Liver (tissue), 9 donors: ENCODE results near the gene BCR. TPM values are rescaled to one million over a fixed set of nuclear protein-coding genes. Genes with fewer than 3 reads are reported as not detected.
"Not testable (repeated sequence)": the region's sequence is repeated elsewhere in the genome, so short reads cannot be mapped to it uniquely, and the experiment has no call there.

Source experiments
- DNase-seq: peaks from one replicate; pipeline ENCODE4 v3.0.0-alpha.2; 2017; ENCODE audit warnings: low spot score
- H3K27ac ChIP-seq, 2 donors: one replicate each; pipeline ENCODE4 v1.7.0; 2013; ENCODE audit warnings: inconsistent platforms in 2 of 2, low read length in 2 of 2, control low read depth in 1 of 2, low read depth in 1 of 2, mild to moderate bottlenecking in 1 of 2
- H3K27me3 ChIP-seq, 4 donors: one replicate each; pipeline versions ENCODE4 v1.6.1 to v1.7.0; 2013; ENCODE audit warnings: low read length in 3 of 4, inconsistent platforms in 1 of 4, mild to moderate bottlenecking in 1 of 4, moderate library complexity in 1 of 4; ENCODE audit not compliant: control insufficient read depth in 4 of 4, insufficient read depth in 4 of 4
- H3K36me3 ChIP-seq, 4 donors: one replicate each; pipeline versions ENCODE4 v1.6.1 to v1.7.0; 2013; ENCODE audit warnings: low read length in 3 of 4, mild to moderate bottlenecking in 3 of 4, low read depth in 1 of 4, moderate library complexity in 1 of 4; ENCODE audit not compliant: control insufficient read depth in 4 of 4, insufficient read depth in 3 of 4
- H3K4me1 ChIP-seq, 4 donors: one replicate each; pipeline versions ENCODE4 v1.6.1 to v1.7.0; 2013; ENCODE audit warnings: low read length in 3 of 4, mild to moderate bottlenecking in 3 of 4, moderate library complexity in 1 of 4; ENCODE audit not compliant: control insufficient read depth in 4 of 4, insufficient read depth in 4 of 4
- H3K4me3 ChIP-seq, 3 donors: one replicate each; pipeline versions ENCODE4 v1.6.1 to v1.7.0; 2013; ENCODE audit warnings: low read length in 3 of 3, control low read depth in 1 of 3, low read depth in 1 of 3, mild to moderate bottlenecking in 1 of 3
- H3K9ac ChIP-seq, 2 donors: one replicate each; pipeline ENCODE4 v1.7.0; 2013; ENCODE audit warnings: low read length in 2 of 2, mild to moderate bottlenecking in 2 of 2, moderate library complexity in 2 of 2, control low read depth in 1 of 2, low read depth in 1 of 2
- H3K9me3 ChIP-seq, 4 donors: one replicate each; pipeline versions ENCODE4 v1.6.1 to v1.7.0; 2013; ENCODE audit warnings: low read length in 3 of 4; ENCODE audit not compliant: control insufficient read depth in 4 of 4
- EGR1 ChIP-seq, 2 donors: IDR thresholded peaks; 2 replicates each; pipeline ENCODE4 v1.6.1; 2016 to 2018; ENCODE audit warnings: antibody characterized with exemption in 2 of 2, low read depth in 2 of 2
- FOXA1 ChIP-seq: IDR thresholded peaks from 2 replicates; pipeline ENCODE4 v1.6.1; 2016; ENCODE audit warnings: antibody characterized with exemption
- FOXA2 ChIP-seq: IDR thresholded peaks from 2 replicates; pipeline ENCODE4 v1.6.1; 2016; ENCODE audit warnings: antibody characterized with exemption
- GABPA ChIP-seq, 2 donors: IDR thresholded peaks in 1 of 2; conservative IDR thresholded peaks in 1 of 2; 2 replicates each; pipeline ENCODE4 v1.6.1; 2016; ENCODE audit warnings: antibody characterized with exemption in 2 of 2, mild to moderate bottlenecking in 1 of 2, moderate library complexity in 1 of 2
- HNF4A ChIP-seq, 2 donors: conservative IDR thresholded peaks; 2 replicates each; pipeline ENCODE4 v1.6.1; 2016; ENCODE audit warnings: antibody characterized with exemption in 2 of 2, mild to moderate bottlenecking in 2 of 2
- HNF4G ChIP-seq: IDR thresholded peaks from 2 replicates; pipeline ENCODE4 v1.6.1; 2016; ENCODE audit warnings: antibody characterized with exemption
- JUND ChIP-seq, 2 donors: IDR thresholded peaks; 2 replicates each; pipeline ENCODE4 v1.6.1; 2016; ENCODE audit warnings: antibody characterized with exemption in 2 of 2
- NR2F2 ChIP-seq: IDR thresholded peaks from 2 replicates; pipeline ENCODE4 v1.6.1; 2016; ENCODE audit warnings: antibody characterized with exemption
- RAD21 ChIP-seq, 2 donors: IDR thresholded peaks; 2 replicates each; pipeline ENCODE4 v1.6.1; 2016; ENCODE audit warnings: antibody characterized with exemption in 2 of 2, mild to moderate bottlenecking in 2 of 2
- RXRA ChIP-seq, 2 donors: IDR thresholded peaks; 2 replicates each; pipeline ENCODE4 v1.6.1; 2017 to 2018; ENCODE audit warnings: antibody characterized with exemption in 2 of 2, mild to moderate bottlenecking in 1 of 2
- SP1 ChIP-seq: IDR thresholded peaks from 2 replicates; pipeline ENCODE4 v1.6.1; 2018; ENCODE audit warnings: antibody characterized with exemption, mild to moderate bottlenecking
- TAF1 ChIP-seq: conservative IDR thresholded peaks from 2 replicates; pipeline ENCODE4 v1.6.1; 2016; ENCODE audit warnings: antibody characterized with exemption, mild to moderate bottlenecking
- YY1 ChIP-seq: IDR thresholded peaks from 2 replicates; pipeline ENCODE4 v1.6.1; 2016; ENCODE audit warnings: antibody characterized with exemption, mild to moderate bottlenecking
- WGBS: extraction: QIAGEN DNeasy Blood & Tissue Kit; methylation state at CpG from one replicate; pipeline ENCODE4 v1.1.7; 2013; 5-methylcytosine and 5-hydroxymethylcytosine counted together
- polyA plus RNA-seq, 2 donors: library from polyadenylated mRNA; stranded (reverse) in 1 of 2; unstranded in 1 of 2; fragments of 200-250 nt in 1 of 2; fragments of >200 nt in 1 of 2; fragmentation: Nextera tagmentation in 1 of 2; extraction: Ambion mirVana in 1 of 2; gene quantifications; one replicate each; pipeline versions ENCODE4 v1.2.1 to v1.2.3, GENCODE V29; 2013 to 2015
- total RNA-seq, 2 donors: library from RNA; depleted of rRNA; stranded (reverse); fragments of >200 nt; gene quantifications; one replicate each; pipeline ENCODE4 v1.2.3, GENCODE V29; 2014
- TF ChIP-seq, protein P1 (sequence below): IDR thresholded peaks from 2 replicates; pipeline ENCODE4 v1.6.1; 2016; ENCODE audit warnings: antibody characterized with exemption
- TF ChIP-seq, protein P2 (sequence below): IDR thresholded peaks from 2 replicates; pipeline ENCODE4 v1.6.1; 2016; ENCODE audit warnings: antibody characterized with exemption
- TF ChIP-seq, protein P3 (sequence below): fragments of 150-350 bp; IDR thresholded peaks from 2 replicates; pipeline ENCODE4 v1.5.1; 2017; ENCODE audit warnings: improper control_type of control experiment, low read depth, low read length; ENCODE audit not compliant: missing input control
- TF ChIP-seq, protein P4 (sequence below): IDR thresholded peaks from 2 replicates; pipeline ENCODE4 v1.6.1; 2016; ENCODE audit warnings: antibody characterized with exemption, mild to moderate bottlenecking
- TF ChIP-seq, protein P5 (sequence below): IDR thresholded peaks from 2 replicates; pipeline ENCODE4 v1.6.1; 2016; ENCODE audit warnings: antibody characterized with exemption
- donor health status: healthy.
- donor health status: healthy.
- donor health status: healthy.
- donor health status: healthy.
- donor health status: healthy.

BCR gene
- total and polyA plus RNA-seq, 4 donors = 7.4 to 35.6 (median 18.3) TPM

DNA sequence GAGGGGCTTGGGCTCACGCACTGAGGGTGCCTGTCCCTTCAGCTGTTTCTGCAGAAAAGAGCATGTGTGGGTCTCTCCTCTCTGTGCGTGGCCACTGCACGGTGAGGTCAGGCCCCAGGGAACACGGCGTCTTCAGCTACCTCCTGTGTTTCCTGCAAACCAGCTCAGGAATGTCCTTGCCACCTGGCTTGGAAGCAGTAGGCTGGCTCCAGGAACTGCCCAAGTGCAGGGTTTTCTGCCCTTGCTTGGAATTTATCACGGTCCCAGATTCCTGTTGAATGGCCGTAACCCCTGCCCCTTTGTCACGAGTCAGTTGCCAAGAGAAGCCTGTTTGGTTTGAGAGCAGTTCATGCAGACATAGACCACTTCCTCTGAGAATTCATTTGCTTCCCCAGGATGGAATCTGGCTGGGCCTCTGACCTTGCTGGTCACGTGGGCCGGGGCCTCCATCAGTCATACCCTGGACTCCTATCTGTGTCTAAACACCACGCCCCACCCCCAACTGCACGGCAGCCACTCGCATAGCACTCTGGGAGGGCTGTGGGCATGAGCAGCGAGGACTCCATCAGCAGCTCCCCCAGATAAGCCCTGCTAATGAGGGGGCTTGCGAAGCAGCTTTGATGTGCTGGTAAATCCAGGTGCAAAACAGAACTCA lies 130.3 kb downstream of the BCR start:
- peaks cover 0 to 15% (median 3%) of the 10 kb centered on the region in 4 donors for H3K36me3 ChIP-seq
- not testable (repeated sequence) for H3K27me3 ChIP-seq, H3K4me1 ChIP-seq, H3K9ac ChIP-seq, H3K9me3 ChIP-seq, H3K4me3 ChIP-seq, DNase-seq, H3K27ac ChIP-seq
- 82% methylated on average over 5 of the region's 15 CpGs for WGBS
- TF ChIP-seq NR2F2 = peak; percentile 71

DNA sequence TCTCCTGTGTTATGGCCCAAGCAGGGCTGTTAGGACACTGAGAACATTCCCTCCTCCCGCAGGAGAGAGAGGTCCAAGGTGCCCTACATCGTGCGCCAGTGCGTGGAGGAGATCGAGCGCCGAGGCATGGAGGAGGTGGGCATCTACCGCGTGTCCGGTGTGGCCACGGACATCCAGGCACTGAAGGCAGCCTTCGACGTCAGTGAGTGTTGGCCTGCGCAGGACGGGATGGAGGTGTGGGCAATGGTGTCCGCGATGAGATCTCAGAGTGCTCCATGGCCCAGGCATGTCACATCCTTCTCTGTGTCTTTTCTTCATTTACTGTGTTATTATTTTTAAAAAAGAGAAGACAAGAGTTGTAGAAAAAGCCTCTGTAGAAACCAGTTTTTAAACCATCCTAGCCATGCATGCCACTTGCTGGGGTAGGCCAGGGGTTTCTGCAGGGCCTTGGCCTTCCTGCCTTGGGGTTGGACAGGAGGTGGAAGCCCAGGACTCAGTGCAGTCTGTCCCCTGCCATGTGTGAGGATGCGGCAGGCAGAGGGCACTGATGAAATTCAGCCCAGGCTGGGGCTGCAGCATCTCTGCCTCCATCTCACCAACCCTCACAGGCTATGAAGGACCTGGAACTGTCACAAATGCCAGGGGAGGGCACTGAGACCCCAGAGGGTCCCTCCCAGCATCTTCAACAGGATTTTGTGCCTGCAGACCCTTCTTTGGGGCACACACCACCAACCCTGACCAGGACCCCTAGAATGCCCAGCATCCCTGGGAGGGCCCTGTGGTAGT lies 131.5 kb downstream of the BCR start:
- not testable (repeated sequence) for H3K4me3 ChIP-seq, H3K27me3 ChIP-seq, H3K4me1 ChIP-seq, H3K27ac ChIP-seq, H3K9me3 ChIP-seq, H3K9ac ChIP-seq, DNase-seq
- WGBS = 94% methylated on average over 18 of the region's 18 CpGs
- peaks cover 0 to 15% (median 3%) of the 10 kb centered on the region in 4 donors for H3K36me3 ChIP-seq

DNA sequence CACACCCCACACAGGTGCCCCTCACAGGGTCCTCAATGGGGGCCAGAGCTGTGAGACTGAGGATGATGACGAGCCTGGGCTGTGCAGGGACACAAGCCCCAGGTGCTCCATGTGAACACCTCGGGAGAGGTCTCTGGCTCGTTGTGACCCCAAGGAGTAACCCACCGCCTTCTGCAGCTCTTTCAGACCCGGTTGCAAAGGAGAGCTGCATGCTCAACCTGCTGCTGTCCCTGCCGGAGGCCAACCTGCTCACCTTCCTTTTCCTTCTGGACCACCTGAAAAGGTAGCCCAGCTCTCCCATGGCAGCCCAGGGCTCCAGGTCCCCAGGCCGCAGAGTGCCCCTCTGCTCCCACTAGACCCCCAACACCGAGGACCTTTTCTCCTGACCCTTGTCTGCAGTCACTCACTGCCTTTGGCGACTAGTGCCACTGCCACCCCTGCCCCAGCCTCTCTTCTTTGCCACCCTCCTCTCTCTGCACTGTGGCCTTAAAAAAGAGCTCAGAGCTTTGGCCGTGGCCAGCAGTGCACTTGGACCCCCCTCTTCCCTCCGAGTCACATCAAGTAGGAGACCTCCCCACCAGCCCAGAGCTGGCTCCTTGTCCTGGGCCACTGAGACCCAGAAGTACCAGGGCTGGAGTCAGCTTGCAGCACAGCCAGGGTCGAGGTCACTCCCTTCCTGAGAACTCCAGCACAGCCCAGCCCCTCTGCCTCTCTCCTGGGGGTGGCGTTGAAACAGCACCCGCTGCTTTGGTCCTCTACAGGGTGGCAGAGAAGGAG lies 133.7 kb downstream of the BCR start:
- Histone ChIP-seq H3K4me3 (no peak overlapping the region), H3K9ac (no peak overlapping the region), H3K4me1 (no peaks in the 10 kb centered on the region), H3K9me3 (no peaks in the 10 kb centered on the region), H3K27me3 (no peaks in the 10 kb centered on the region), H3K36me3 (peaks cover 0 to 15% (median 4%) of the 10 kb centered on the region in 4 donors), H3K27ac (no peak overlapping the region)
- 93% methylated on average over 14 of the region's 14 CpGs for WGBS
- TF ChIP-seq NR2F2 (no peak), EGR1 (IDR thresholded peaks at IDR 0.05; ENCODE audit: low read depth in 2 of 2) (no peak), RXRA (IDR thresholded peaks at IDR 0.05) (no peak), GABPA (IDR thresholded peaks at IDR 0.05 in 1 of 2, conservative IDR thresholded peaks at IDR 0.05 in 1 of 2) (no peak), FOXA2 (no peak), FOXA1 (no peak), RAD21 (IDR thresholded peaks at IDR 0.05) (no peak), HNF4G (no peak), TAF1 (no peak), JUND (IDR thresholded peaks at IDR 0.05) (no peak), SP1 (no peak), YY1 (no peak), HNF4A (conservative IDR thresholded peaks at IDR 0.05) (no peak)
- TF ChIP-seq, protein P1, sequence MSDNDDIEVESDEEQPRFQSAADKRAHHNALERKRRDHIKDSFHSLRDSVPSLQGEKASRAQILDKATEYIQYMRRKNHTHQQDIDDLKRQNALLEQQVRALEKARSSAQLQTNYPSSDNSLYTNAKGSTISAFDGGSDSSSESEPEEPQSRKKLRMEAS = no peak
- TF ChIP-seq, protein P2, sequence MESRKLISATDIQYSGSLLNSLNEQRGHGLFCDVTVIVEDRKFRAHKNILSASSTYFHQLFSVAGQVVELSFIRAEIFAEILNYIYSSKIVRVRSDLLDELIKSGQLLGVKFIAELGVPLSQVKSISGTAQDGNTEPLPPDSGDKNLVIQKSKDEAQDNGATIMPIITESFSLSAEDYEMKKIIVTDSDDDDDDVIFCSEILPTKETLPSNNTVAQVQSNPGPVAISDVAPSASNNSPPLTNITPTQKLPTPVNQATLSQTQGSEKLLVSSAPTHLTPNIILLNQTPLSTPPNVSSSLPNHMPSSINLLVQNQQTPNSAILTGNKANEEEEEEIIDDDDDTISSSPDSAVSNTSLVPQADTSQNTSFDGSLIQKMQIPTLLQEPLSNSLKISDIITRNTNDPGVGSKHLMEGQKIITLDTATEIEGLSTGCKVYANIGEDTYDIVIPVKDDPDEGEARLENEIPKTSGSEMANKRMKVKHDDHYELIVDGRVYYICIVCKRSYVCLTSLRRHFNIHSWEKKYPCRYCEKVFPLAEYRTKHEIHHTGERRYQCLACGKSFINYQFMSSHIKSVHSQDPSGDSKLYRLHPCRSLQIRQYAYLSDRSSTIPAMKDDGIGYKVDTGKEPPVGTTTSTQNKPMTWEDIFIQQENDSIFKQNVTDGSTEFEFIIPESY = no peak
- TF ChIP-seq, protein P3, sequence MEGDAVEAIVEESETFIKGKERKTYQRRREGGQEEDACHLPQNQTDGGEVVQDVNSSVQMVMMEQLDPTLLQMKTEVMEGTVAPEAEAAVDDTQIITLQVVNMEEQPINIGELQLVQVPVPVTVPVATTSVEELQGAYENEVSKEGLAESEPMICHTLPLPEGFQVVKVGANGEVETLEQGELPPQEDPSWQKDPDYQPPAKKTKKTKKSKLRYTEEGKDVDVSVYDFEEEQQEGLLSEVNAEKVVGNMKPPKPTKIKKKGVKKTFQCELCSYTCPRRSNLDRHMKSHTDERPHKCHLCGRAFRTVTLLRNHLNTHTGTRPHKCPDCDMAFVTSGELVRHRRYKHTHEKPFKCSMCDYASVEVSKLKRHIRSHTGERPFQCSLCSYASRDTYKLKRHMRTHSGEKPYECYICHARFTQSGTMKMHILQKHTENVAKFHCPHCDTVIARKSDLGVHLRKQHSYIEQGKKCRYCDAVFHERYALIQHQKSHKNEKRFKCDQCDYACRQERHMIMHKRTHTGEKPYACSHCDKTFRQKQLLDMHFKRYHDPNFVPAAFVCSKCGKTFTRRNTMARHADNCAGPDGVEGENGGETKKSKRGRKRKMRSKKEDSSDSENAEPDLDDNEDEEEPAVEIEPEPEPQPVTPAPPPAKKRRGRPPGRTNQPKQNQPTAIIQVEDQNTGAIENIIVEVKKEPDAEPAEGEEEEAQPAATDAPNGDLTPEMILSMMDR = no peak
- TF ChIP-seq, protein P4, sequence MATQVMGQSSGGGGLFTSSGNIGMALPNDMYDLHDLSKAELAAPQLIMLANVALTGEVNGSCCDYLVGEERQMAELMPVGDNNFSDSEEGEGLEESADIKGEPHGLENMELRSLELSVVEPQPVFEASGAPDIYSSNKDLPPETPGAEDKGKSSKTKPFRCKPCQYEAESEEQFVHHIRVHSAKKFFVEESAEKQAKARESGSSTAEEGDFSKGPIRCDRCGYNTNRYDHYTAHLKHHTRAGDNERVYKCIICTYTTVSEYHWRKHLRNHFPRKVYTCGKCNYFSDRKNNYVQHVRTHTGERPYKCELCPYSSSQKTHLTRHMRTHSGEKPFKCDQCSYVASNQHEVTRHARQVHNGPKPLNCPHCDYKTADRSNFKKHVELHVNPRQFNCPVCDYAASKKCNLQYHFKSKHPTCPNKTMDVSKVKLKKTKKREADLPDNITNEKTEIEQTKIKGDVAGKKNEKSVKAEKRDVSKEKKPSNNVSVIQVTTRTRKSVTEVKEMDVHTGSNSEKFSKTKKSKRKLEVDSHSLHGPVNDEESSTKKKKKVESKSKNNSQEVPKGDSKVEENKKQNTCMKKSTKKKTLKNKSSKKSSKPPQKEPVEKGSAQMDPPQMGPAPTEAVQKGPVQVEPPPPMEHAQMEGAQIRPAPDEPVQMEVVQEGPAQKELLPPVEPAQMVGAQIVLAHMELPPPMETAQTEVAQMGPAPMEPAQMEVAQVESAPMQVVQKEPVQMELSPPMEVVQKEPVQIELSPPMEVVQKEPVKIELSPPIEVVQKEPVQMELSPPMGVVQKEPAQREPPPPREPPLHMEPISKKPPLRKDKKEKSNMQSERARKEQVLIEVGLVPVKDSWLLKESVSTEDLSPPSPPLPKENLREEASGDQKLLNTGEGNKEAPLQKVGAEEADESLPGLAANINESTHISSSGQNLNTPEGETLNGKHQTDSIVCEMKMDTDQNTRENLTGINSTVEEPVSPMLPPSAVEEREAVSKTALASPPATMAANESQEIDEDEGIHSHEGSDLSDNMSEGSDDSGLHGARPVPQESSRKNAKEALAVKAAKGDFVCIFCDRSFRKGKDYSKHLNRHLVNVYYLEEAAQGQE = no peak
- TF ChIP-seq, protein P5, sequence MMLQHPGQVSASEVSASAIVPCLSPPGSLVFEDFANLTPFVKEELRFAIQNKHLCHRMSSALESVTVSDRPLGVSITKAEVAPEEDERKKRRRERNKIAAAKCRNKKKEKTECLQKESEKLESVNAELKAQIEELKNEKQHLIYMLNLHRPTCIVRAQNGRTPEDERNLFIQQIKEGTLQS = no peak
- DNase-seq = no peak
